ENCODE data around the gene ERVFRD-1.

The ERVFRD-1 gene

DNA sequence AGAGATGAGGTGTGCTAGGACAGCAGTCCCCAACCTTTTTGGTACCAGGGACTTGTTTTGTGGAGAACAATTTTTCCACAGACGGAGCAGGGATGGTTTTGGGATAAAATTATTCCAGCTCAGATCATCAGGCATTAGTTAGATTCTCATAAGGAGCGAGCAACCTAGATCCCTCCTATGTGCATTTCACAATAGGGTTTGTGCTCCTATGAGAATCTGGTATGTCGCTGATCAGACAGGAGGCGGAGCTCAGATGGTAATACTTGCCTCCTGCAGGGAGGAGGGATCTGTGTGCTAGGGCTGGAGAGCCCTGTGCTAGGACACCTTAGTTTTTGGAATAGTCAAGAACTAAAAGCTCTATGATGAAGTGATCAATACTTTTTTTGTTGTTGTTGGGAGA is 15.4 kb downstream of the ERVFRD-1 start:
- H3K27me3 ChIP-seq (ENCODE audit: insufficient read depth, poor library complexity, severe bottlenecking): no peaks in the 10 kb centered on the region
- peak; percentile 42 to 48 for DNase-seq (ENCODE audit: low read depth in 1 of 2, low spot score in 1 of 2)
- no peak overlapping the region for H3K4me3 ChIP-seq (replicated peaks; ENCODE audit: insufficient read depth, low read length)
- no peak overlapping the region for H3K27ac ChIP-seq (replicated peaks)
- no peak for TF ChIP-seq REST (IDR thresholded peaks at IDR 0.05; ENCODE audit: insufficient replicate concordance, low read depth)
- no peak for TF ChIP-seq GABPA (IDR thresholded peaks at IDR 0.05; ENCODE audit: low read depth)
- no peak for TF ChIP-seq POLR2AphosphoS5 (IDR thresholded peaks at IDR 0.05; ENCODE audit: low read depth)
- no peak for TF ChIP-seq SPI1 (IDR thresholded peaks at IDR 0.05; ENCODE audit: borderline replicate concordance, low read depth)
- TF ChIP-seq, protein P1, sequence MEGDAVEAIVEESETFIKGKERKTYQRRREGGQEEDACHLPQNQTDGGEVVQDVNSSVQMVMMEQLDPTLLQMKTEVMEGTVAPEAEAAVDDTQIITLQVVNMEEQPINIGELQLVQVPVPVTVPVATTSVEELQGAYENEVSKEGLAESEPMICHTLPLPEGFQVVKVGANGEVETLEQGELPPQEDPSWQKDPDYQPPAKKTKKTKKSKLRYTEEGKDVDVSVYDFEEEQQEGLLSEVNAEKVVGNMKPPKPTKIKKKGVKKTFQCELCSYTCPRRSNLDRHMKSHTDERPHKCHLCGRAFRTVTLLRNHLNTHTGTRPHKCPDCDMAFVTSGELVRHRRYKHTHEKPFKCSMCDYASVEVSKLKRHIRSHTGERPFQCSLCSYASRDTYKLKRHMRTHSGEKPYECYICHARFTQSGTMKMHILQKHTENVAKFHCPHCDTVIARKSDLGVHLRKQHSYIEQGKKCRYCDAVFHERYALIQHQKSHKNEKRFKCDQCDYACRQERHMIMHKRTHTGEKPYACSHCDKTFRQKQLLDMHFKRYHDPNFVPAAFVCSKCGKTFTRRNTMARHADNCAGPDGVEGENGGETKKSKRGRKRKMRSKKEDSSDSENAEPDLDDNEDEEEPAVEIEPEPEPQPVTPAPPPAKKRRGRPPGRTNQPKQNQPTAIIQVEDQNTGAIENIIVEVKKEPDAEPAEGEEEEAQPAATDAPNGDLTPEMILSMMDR (IDR thresholded peaks at IDR 0.05; ENCODE audit: insufficient read depth, low read length): no peak

GRCh38 chr6:11094941-11095340 is 16.6 kb downstream of the ERVFRD-1 start:
- peak overlapping the region; percentile 83 for H3K4me3 ChIP-seq (replicated peaks; ENCODE audit: insufficient read depth, low read length)
- peak overlapping the region; percentile 96 for H3K27ac ChIP-seq (replicated peaks)
- TF ChIP-seq REST (IDR thresholded peaks at IDR 0.05; ENCODE audit: insufficient replicate concordance, low read depth) (no peak), GABPA (IDR thresholded peaks at IDR 0.05; ENCODE audit: low read depth) (no peak), SPI1 (IDR thresholded peaks at IDR 0.05; ENCODE audit: borderline replicate concordance, low read depth) (no peak), POLR2AphosphoS5 (IDR thresholded peaks at IDR 0.05; ENCODE audit: low read depth) (no peak)
- TF ChIP-seq, protein P1 (IDR thresholded peaks at IDR 0.05; ENCODE audit: insufficient read depth, low read length): no peak
- no peaks in the 10 kb centered on the region for H3K27me3 ChIP-seq (ENCODE audit: insufficient read depth, poor library complexity, severe bottlenecking)
- no peak for DNase-seq (ENCODE audit: low read depth in 1 of 2, low spot score in 1 of 2)

GRCh38 chr6:11094411-11094851 is 17.1 kb downstream of the ERVFRD-1 start:
- peak in 1 of 2 experiments; percentile 64 for DNase-seq (ENCODE audit: low read depth in 1 of 2, low spot score in 1 of 2)
- Histone ChIP-seq H3K27ac (replicated peaks) (peak overlapping the region; percentile 96), H3K4me3 (replicated peaks; ENCODE audit: insufficient read depth, low read length) (peak overlapping the region; percentile 83), H3K27me3 (ENCODE audit: insufficient read depth, poor library complexity, severe bottlenecking) (no peaks in the 10 kb centered on the region)
- no peak for TF ChIP-seq SPI1 (IDR thresholded peaks at IDR 0.05; ENCODE audit: borderline replicate concordance, low read depth)
- TF ChIP-seq GABPA (IDR thresholded peaks at IDR 0.05; ENCODE audit: low read depth): no peak
- TF ChIP-seq REST (IDR thresholded peaks at IDR 0.05; ENCODE audit: insufficient replicate concordance, low read depth): no peak
- TF ChIP-seq, protein P1 (IDR thresholded peaks at IDR 0.05; ENCODE audit: insufficient read depth, low read length): no peak
- TF ChIP-seq POLR2AphosphoS5 (IDR thresholded peaks at IDR 0.05; ENCODE audit: low read depth): no peak
